HL-60/S4 treated with retinoic acid at 250 ng/mL for 4 days and 3 days (cell line): Measurements from ENCODE around the gene SRCAP.
"Not testable (repeated sequence)": the region's sequence is repeated elsewhere in the genome, so short reads cannot be mapped to it uniquely, and the experiment has no call there.

Experiments
- in situ Hi-C: fragments of 300-500 bp; cut with MboI; formaldehyde crosslinking; loops from 2 replicates; pipeline ENCODE4 v1.7.0; 2022; ENCODE audit warnings: low sequenced_read_pairs

SRCAP gene

GRCh38 chr16:30663820-30664219 lies 35.2 kb upstream of the SRCAP start:
- in situ Hi-C loops: no loop called here

GRCh38 chr16:30664616-30665109 lies 34.3 kb upstream of the SRCAP start:
- in situ Hi-C loops: no loop called here

- in situ Hi-C loops: no loop called here
These were observed 33.7 kb upstream of the SRCAP start for GRCh38 chr16:30665155-30665829.

GRCh38 chr16:30665830-30666190 lies 33.2 kb upstream of the SRCAP start:
- in situ Hi-C loops: no loop called here

- in situ Hi-C loops: no loop called here
These were observed 32.3 kb upstream of the SRCAP start for GRCh38 chr16:30666681-30667080.

GRCh38 chr16:30667361-30667905 lies 31.5 kb upstream of the SRCAP start:
- in situ Hi-C loops: no loop called here

GRCh38 chr16:30668393-30668792 lies 30.6 kb upstream of the SRCAP start:
- in situ Hi-C loops: no loop called here

- in situ Hi-C loops: no loop called here
These were observed 29.7 kb upstream of the SRCAP start for GRCh38 chr16:30669026-30669902.

- in situ Hi-C loops: no loop called here
These were observed 28.8 kb upstream of the SRCAP start for GRCh38 chr16:30669903-30670824.

GRCh38 chr16:30675143-30675542 lies 23.8 kb upstream of the SRCAP start:
- in situ Hi-C loops: no loop called here

GRCh38 chr16:30677931-30678585 lies 20.9 kb upstream of the SRCAP start:
- in situ Hi-C loops: no loop called here

GRCh38 chr16:30678586-30678970 lies 20.4 kb upstream of the SRCAP start:
- in situ Hi-C loops: no loop called here

- in situ Hi-C loops: no loop called here
These were observed 18.6 kb upstream of the SRCAP start for GRCh38 chr16:30680326-30680725.

GRCh38 chr16:30688701-30689100 lies 10.3 kb upstream of the SRCAP start:
- in situ Hi-C loops: no loop called here

- in situ Hi-C loops: no loop called here
These were observed 7.1 kb upstream of the SRCAP start for GRCh38 chr16:30691907-30692306.

GRCh38 chr16:30692396-30693064 lies 6.4 kb upstream of the SRCAP start:
- in situ Hi-C loops: no loop called here

- in situ Hi-C loops: no loop called here
These were observed 3.9 kb upstream of the SRCAP start for GRCh38 chr16:30694926-30695693.

- in situ Hi-C loops: not testable (repeated sequence)
These were observed 2.3 kb upstream of the SRCAP start for GRCh38 chr16:30696646-30697045.
